GM10266 (cell line): Measurements from ENCODE around the gene TRIM29.

Source experiments
- DNase-seq: peaks from one replicate; pipeline ENCODE4 v3.0.0; 2012; ENCODE audit errors: extremely low spot score
- TF ChIP-seq, protein P1 (sequence below): IDR thresholded peaks from 2 replicates; pipeline ENCODE4 v1.5.1; 2012; ENCODE audit warnings: mild to moderate bottlenecking, low read depth; ENCODE audit not compliant: control insufficient read depth, insufficient read depth; ENCODE audit errors: missing control alignments

TRIM29 gene

DNA sequence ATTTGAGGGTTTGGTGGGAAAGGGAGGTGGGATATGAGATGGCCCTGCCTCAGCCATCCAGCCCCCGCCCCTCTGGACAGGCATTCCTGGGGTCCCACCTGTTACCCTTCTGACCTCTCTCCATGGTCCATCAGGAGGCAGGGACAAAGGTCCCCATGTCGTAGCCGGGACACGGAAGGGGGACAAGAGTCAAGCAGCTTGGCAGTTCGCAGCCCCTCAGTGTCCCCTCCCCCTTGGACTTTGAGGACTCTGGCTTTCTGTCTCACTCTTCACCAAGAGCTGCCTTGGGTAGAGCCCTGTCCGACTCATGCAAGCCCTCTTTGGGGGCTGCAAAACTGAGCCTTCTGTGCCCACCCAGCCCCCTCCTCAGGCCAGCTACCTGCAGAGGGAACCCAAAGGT, 30.2 kb downstream of the TRIM29 start:
- TF ChIP-seq, protein P1, sequence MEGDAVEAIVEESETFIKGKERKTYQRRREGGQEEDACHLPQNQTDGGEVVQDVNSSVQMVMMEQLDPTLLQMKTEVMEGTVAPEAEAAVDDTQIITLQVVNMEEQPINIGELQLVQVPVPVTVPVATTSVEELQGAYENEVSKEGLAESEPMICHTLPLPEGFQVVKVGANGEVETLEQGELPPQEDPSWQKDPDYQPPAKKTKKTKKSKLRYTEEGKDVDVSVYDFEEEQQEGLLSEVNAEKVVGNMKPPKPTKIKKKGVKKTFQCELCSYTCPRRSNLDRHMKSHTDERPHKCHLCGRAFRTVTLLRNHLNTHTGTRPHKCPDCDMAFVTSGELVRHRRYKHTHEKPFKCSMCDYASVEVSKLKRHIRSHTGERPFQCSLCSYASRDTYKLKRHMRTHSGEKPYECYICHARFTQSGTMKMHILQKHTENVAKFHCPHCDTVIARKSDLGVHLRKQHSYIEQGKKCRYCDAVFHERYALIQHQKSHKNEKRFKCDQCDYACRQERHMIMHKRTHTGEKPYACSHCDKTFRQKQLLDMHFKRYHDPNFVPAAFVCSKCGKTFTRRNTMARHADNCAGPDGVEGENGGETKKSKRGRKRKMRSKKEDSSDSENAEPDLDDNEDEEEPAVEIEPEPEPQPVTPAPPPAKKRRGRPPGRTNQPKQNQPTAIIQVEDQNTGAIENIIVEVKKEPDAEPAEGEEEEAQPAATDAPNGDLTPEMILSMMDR, result no peak
- DNase-seq, result no peak

DNA sequence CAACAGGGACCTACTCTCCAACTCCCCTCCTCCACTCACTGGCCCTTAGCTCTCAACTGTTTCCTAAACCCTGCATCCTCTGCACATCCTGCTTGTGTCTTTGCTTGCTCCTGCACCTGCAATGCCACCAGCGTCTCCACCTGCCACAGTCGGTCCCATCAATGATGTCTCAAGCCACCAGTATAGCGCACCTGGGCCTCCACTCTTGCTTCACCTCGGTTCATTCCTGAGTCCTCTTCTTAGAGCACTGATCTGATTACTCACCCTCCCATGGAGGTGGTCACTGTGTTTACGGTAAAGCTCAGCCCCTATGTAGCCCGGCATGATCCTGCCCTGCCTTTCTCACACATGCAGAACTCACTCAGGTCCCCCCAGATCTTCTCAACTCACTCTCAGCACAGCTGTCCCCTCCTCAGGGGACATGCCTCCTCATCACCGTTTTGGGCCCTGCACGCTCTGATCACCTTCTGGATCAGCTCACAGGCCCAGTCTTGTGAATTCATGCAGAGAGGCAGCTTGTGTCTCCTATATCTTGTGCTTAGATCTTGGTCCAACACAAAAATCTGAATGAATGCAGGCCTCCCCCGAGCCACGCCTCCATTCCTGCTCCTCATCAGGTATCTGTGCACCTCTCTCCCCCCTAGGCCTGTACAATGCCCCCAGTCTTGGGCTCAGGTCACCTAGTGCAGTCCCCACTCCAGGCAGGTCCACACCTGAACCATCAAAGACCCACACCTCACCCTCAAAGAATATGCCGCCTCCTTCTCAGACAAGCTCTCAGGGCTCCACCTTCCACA, 31.4 kb downstream of the TRIM29 start:
- DNase-seq, result no peak
- TF ChIP-seq, protein P1, result no peak

DNA sequence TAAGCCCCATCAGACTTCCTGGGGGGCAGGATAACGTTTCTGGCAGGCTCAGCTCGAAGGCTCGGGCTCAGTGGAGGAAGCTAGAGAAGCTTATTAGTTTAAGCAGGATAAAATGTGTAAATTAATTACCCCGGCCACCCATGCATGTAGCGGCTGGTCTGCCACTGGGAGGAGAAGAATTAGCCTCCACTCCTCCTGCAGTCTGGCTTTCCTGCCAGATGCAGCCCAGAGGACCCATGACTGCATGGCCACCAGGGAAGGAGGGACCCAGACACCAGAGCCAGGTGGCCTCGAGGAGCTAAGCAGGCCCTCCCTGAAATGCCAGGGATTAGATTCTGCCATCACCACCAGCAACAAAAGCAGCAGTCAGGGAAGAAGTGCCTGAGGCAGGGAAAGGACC, 32.3 kb downstream of the TRIM29 start:
- TF ChIP-seq, protein P1, result no peak
- no peak for DNase-seq

DNA sequence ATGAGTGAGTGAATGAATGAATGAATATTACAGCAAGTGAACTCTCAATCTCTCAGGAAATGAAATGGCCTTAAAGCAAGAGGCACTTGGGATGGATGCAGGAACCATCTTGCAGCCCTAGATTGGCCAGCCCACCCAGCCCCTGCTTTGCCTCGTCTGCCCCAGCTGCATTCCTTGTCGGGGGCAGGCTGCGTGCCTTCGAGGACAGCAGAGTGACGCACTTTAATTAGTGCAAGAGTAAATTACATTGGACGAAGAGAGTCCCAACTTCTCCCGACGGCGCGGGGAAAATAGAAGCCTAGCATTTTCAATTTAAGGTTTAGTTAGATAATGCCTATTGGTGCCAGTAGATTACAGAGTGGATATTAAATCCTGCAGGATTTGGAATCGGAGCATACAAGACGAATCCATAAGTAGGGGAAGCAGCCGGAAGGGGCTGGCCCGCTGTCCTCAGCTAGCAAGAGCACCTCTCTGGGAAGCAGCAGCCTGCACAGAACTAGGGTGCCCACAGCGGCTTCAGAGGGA, 33.8 kb downstream of the TRIM29 start:
- TF ChIP-seq, protein P1, result no peak
- no peak for DNase-seq

DNA sequence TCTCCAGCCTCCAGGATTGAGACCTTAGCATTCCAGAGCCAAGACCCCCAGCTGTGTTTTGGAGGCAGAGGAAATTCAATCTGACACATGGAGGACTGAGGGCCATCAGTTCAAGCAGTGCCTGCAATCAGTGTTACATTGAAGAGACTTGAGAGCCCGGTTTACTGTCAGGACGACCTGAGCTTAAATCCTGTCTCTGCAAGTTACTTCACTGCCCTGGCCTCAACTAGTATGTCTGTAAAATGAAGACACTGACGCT, 35.1 kb downstream of the TRIM29 start:
- TF ChIP-seq, protein P1, result no peak

DNA sequence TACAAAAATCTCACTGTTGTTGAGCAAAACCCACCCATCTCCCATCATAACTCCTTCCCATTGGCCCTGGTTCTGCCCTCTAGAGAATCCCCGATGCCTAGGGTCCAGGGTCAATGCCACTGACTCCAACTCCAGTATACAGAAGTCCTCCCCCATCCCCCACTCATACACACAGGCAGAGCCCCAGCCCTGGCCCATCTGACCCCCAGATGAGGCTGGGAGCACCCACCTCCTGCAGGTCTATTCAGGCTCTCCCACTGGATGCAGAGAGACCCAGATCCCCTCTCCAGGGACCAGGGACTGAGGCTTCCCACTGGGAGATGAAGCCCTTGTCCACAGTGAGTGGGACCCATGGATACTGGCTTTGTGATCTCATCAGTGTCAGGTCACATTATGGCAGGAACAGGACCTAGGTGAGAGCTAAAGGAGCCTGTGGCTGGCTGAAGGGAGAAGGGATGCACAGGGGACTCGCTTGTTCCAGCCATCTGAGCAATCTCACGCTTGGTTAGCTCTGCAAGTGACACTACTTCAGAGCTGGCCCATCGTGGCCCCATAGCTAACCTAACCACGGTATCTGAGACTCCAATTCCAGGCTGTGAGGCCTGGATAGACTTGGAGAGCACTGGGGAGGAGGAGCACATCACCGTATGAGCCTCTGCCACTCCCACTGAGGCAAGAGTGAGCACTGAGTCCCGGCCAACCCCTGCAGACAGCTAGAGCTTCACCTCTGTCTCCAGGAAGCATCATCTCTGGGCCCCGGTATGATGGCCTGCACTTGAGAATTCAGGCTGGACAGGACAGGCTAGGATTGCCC, 35.7 kb downstream of the TRIM29 start:
- TF ChIP-seq, protein P1, result no peak
- DNase-seq, result no peak

More for the DNA sequence above, 35.1 kb downstream of the TRIM29 start:
- DNase-seq, result no peak
